ENCODE results near the gene NPHP1. TPM values are rescaled to one million over a fixed set of nuclear protein-coding genes. Genes with fewer than 3 reads are reported as not detected.

Gene NPHP1
- total RNA-seq, 1 experiment from 2014 or later: 3.1 TPM

DNA sequence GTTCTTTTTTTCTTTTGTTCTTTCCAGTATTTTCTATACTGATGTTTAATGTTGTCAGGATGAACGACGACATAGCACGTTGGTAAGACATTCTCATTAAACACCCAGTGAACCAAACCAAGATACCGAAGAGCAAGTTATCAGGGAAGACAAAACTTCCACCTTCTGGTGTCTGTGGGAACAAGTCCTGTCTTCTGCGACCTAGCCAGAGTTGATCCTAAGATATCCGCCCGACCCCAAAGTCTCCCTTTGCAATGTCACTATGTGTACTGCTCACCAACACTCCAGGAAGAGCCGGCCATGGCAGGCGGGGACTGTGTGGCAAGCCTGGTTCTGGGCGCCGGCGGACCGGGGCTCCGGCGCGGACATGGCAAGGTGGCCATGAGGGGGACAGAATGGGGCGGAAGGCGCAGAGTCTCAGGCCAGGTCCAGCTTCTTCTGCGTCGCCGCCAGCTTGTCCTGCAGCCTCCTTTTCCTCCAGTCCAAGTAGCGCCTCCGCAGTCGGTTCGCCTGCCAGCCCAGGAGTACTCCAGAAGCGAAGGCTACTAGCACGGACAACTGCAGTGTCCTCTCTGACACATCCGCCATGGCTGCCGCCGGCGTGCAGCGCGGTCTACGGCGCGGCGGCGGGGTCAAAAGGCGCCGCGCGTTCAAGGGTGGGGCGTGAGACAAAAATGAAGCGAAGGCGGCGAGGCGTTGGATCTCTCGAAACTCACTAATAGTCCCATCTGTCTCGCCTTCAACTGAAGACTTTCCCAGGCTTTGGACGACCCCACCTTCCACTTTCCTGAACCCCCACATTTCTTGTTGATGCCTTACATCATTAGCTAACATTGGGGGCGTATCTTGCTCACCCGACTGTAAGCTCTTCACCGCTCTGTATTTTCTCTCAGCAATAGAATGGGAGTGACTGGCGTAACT is 7.4 kb upstream of the NPHP1 start, which contains the start of gene MTLN:
Gene MTLN (minus strand): TSS at position 610 of the 921 bp plus-strand sequence. CDS start 22 bp downstream, at position 588.
- H3K36me3 ChIP-seq (ENCODE audit: control insufficient read depth, insufficient read depth, low read length): no peaks in the 10 kb centered on the region
- H3K27ac Mint-ChIP-seq (ENCODE audit: unreplicated experiment): peak within 1 kb of the TSS; percentile 93
- H3K27me3 Mint-ChIP-seq (ENCODE audit: insufficient read depth, unreplicated experiment): no peaks in the 10 kb centered on the region
- peaks cover 11% of the 10 kb centered on the region for H3K9me3 Mint-ChIP-seq (ENCODE audit: unreplicated experiment)
- TF ChIP-seq, protein P1, sequence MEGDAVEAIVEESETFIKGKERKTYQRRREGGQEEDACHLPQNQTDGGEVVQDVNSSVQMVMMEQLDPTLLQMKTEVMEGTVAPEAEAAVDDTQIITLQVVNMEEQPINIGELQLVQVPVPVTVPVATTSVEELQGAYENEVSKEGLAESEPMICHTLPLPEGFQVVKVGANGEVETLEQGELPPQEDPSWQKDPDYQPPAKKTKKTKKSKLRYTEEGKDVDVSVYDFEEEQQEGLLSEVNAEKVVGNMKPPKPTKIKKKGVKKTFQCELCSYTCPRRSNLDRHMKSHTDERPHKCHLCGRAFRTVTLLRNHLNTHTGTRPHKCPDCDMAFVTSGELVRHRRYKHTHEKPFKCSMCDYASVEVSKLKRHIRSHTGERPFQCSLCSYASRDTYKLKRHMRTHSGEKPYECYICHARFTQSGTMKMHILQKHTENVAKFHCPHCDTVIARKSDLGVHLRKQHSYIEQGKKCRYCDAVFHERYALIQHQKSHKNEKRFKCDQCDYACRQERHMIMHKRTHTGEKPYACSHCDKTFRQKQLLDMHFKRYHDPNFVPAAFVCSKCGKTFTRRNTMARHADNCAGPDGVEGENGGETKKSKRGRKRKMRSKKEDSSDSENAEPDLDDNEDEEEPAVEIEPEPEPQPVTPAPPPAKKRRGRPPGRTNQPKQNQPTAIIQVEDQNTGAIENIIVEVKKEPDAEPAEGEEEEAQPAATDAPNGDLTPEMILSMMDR (IDR thresholded peaks at IDR 0.05; ENCODE audit: insufficient read depth in 1 of 2, low read depth in 1 of 2, low read length in 1 of 2, severe bottlenecking in 1 of 2, unreplicated experiment in 1 of 2): no peak
- H3K4me1 ChIP-seq: peaks cover 6% of the 10 kb centered on the region; the same call in 1 of the 2 replicates
- peak within 1 kb of the TSS; percentile 52 for H3K4me3 ChIP-seq (ENCODE audit: low read depth, low read length)
- ChIA-PET CTCF (no interaction called here), POLR2A (interaction anchor here (0.7 kb wide), 1 partner anchor 1762 kb away, joined by 4 read pairs; no protein-coding TSS in a partner anchor)
- H3K27me3 ChIP-seq (replicated peaks; ENCODE audit: control insufficient read depth, insufficient read depth, low read length): no peaks in the 10 kb centered on the region
- DNase-seq: peak; percentile 69 to 81
- no peaks in the 10 kb centered on the region for H3K4me1 Mint-ChIP-seq (ENCODE audit: low read depth, unreplicated experiment)
- intact Hi-C loops (cut with micrococcal nuclease; ENCODE audit: unreplicated experiment): no loop called here
- BruUV-seq (replicated peaks): TSS peak; percentile 87
- peak within 1 kb of the TSS; percentile 90 for H3K4me3 Mint-ChIP-seq (ENCODE audit: unreplicated experiment)
- H3K9me3 ChIP-seq: peaks cover 9% of the 10 kb centered on the region; the same call in 1 of the 2 replicates
- H3K36me3 Mint-ChIP-seq (ENCODE audit: insufficient read depth, unreplicated experiment): peaks cover 7% of the 10 kb centered on the region

DNA sequence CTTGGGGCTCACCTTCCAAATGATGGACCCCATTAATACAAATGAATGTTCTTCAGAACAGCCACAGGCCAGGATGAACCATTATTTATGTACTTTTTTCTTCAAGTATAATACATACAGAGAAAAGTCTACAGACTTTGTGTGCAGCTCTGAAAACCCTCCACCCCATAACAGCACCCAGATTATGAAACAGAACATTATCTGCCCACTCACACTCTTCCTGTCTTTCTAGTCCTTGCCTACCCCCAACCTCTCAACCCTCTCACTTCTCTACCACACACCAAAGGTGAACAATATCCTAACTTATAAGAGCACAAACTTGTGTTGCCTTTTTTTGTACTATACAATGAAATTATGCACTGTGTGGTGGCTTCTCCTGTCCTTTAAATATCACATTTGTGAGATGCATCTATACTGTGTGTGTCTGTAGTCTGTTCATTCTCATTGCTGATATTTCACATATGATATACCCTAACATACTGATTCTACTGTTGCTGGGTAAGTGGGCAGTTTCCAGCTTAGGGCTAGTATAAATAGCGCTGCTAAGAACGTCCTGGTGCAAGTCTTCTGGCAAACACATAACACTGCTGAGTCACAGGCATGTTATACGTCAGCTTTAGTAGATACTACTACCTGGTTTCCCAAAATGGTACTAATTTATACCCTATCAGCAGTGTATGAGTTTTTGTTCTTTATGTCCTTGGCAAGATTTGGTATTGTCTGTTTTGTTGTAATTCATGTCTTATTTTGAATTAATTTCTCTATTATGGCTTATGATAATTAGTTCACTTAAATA is 1.0 kb upstream of the NPHP1 start:
- intact Hi-C loops (cut with micrococcal nuclease; ENCODE audit: unreplicated experiment): no loop called here
- Mint-ChIP-seq H3K36me3 (ENCODE audit: insufficient read depth, unreplicated experiment) (peaks cover 20% of the 10 kb centered on the region), H3K4me1 (ENCODE audit: low read depth, unreplicated experiment) (peaks cover 14% of the 10 kb centered on the region), H3K9me3 (ENCODE audit: unreplicated experiment) (no peaks in the 10 kb centered on the region), H3K27ac (ENCODE audit: unreplicated experiment) (peak overlapping the region; percentile 90), H3K4me3 (ENCODE audit: unreplicated experiment) (peak overlapping the region; percentile 83), H3K27me3 (ENCODE audit: insufficient read depth, unreplicated experiment) (peaks cover 3% of the 10 kb centered on the region)
- no peak for DNase-seq
- Histone ChIP-seq H3K36me3 (ENCODE audit: control insufficient read depth, insufficient read depth, low read length) (no peaks in the 10 kb centered on the region), H3K9me3 (no peaks in the 10 kb centered on the region), H3K4me1 (peaks cover 5% of the 10 kb centered on the region; the same call in 1 of the 2 replicates), H3K27me3 (replicated peaks; ENCODE audit: control insufficient read depth, insufficient read depth, low read length) (no peaks in the 10 kb centered on the region), H3K4me3 (ENCODE audit: low read depth, low read length) (no peak overlapping the region)
- CTCF ChIA-PET: no interaction called here
- no TSS peak for BruUV-seq (replicated peaks)
- TF ChIP-seq, protein P1 (IDR thresholded peaks at IDR 0.05; ENCODE audit: insufficient read depth in 1 of 2, low read depth in 1 of 2, low read length in 1 of 2, severe bottlenecking in 1 of 2, unreplicated experiment in 1 of 2): no peak
- POLR2A ChIA-PET: no interaction called here

DNA sequence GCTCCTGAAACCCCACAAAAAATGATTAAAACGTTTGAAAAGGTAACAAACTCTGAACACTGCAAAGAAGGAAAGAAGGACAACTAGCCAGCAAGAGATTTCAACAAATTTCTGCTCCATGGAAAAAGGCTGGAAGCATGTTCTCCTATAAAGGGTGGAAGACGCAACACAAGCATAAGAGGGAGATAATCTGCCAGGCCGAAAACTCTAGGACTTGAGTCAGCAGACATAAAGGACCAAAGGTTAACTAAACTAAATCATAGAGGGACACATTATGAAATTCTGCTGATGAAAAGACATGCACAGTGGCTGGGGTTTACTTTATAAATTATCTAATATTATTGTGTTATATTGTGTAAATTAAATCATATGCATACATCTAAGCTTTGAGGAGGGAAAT is 6.8 kb downstream of the NPHP1 start:
- Mint-ChIP-seq H3K36me3 (ENCODE audit: insufficient read depth, unreplicated experiment) (no peaks in the 10 kb centered on the region), H3K4me3 (ENCODE audit: unreplicated experiment) (no peak overlapping the region), H3K9me3 (ENCODE audit: unreplicated experiment) (no peaks in the 10 kb centered on the region), H3K27me3 (ENCODE audit: insufficient read depth, unreplicated experiment) (peaks cover 7% of the 10 kb centered on the region), H3K27ac (ENCODE audit: unreplicated experiment) (no peak overlapping the region), H3K4me1 (ENCODE audit: low read depth, unreplicated experiment) (peaks cover 12% of the 10 kb centered on the region)
- TF ChIP-seq, protein P1 (IDR thresholded peaks at IDR 0.05; ENCODE audit: insufficient read depth in 1 of 2, low read depth in 1 of 2, low read length in 1 of 2, severe bottlenecking in 1 of 2, unreplicated experiment in 1 of 2): no peak
- ChIA-PET POLR2A (no interaction called here), CTCF (no interaction called here)
- no TSS peak for BruUV-seq (replicated peaks)
- no peak overlapping the region for H3K4me3 ChIP-seq (ENCODE audit: low read depth, low read length)
- peaks cover 13% of the 10 kb centered on the region; the same call in 1 of the 2 replicates for H3K4me1 ChIP-seq
- intact Hi-C loops (cut with micrococcal nuclease; ENCODE audit: unreplicated experiment): no loop called here
- no peak for DNase-seq
- H3K9me3 ChIP-seq: no peaks in the 10 kb centered on the region
- no peaks in the 10 kb centered on the region for H3K27me3 ChIP-seq (replicated peaks; ENCODE audit: control insufficient read depth, insufficient read depth, low read length)
- H3K36me3 ChIP-seq (ENCODE audit: control insufficient read depth, insufficient read depth, low read length): no peaks in the 10 kb centered on the region
